ENCODE data around the gene B4GAT1. TPM values are rescaled to one million over a fixed set of nuclear protein-coding genes. Genes with fewer than 3 reads are reported as not detected.

B4GAT1 gene
- total and polyA plus RNA-seq, 2 donors (not counting 1 experiment from before 2014, with no cell fraction given) = 1.4 to 5.2 TPM

DNA sequence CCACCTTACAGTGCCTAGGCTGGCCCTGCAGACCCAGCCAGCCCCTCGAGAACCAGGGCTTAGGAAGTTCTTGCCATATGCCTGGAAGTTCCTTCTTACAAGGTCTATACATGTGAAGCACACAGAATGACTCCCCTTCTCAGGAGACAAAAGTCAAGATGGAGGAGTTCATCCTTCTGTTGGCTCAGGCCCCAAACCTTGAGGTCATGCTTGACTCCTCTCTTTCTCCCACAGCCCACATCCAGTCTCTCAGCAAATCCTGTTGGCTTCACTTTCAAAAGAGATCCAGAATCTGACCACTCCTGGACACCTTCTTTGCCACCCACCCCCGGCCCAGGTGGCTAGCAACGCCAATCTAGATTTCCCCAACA is 28.8 kb downstream of the B4GAT1 start:
- Histone ChIP-seq H2AFZ (ENCODE audit: insufficient read depth, low read depth, low read length, poor library complexity, severe bottlenecking) (peak overlapping the region; percentile 50), H3K9ac (ENCODE audit: low read length) (peak overlapping the region; percentile 47), H3K27ac (ENCODE audit: low read length in 2 of 2) (peak overlapping the region; percentile 76 to 95), H3K27me3 (replicated peaks in 1 of 4; ENCODE audit: control extremely low read depth in 1 of 4, control insufficient read depth in 3 of 4, insufficient read depth in 4 of 4, low read length in 3 of 4) (no peaks in the 10 kb centered on the region), H3K9me3 (ENCODE audit: control extremely low read depth in 1 of 3, control insufficient read depth in 2 of 3, insufficient read depth in 1 of 3, low read length in 2 of 3) (no peaks in the 10 kb centered on the region), H3K4me2 (replicated peaks; ENCODE audit: low read depth, low read length, poor library complexity, severe bottlenecking) (peak overlapping the region; percentile 77), H4K20me1 (ENCODE audit: control insufficient read depth, insufficient read depth, low read length, poor library complexity, severe bottlenecking) (no peaks in the 10 kb centered on the region), H3K4me1 (ENCODE audit: control insufficient read depth in 2 of 2, insufficient read depth in 2 of 2, low read length in 2 of 2) (peaks cover 28 to 30% of the 10 kb centered on the region in 2 donors), H3K4me3 (ENCODE audit: control extremely low read depth in 1 of 5, extremely low read depth in 1 of 5, insufficient read depth in 1 of 5, low read depth in 2 of 5, low read length in 4 of 5) (peak overlapping the region in 2 of 5 experiments; percentile 20 to 37), H3K79me2 (ENCODE audit: control insufficient read depth, insufficient read depth, low read length) (no peaks in the 10 kb centered on the region), H3K36me3 (replicated peaks in 1 of 2; ENCODE audit: control extremely low read depth in 1 of 2, control insufficient read depth in 1 of 2, extremely low read depth in 1 of 2, insufficient read depth in 2 of 2, low read length in 1 of 2) (no peaks in the 10 kb centered on the region)
- no peak for TF ChIP-seq EZH2 (IDR thresholded peaks at IDR 0.05; ENCODE audit: borderline replicate concordance, insufficient read depth, low read depth, low read length, poor library complexity, severe bottlenecking)
- TF ChIP-seq, protein P1, sequence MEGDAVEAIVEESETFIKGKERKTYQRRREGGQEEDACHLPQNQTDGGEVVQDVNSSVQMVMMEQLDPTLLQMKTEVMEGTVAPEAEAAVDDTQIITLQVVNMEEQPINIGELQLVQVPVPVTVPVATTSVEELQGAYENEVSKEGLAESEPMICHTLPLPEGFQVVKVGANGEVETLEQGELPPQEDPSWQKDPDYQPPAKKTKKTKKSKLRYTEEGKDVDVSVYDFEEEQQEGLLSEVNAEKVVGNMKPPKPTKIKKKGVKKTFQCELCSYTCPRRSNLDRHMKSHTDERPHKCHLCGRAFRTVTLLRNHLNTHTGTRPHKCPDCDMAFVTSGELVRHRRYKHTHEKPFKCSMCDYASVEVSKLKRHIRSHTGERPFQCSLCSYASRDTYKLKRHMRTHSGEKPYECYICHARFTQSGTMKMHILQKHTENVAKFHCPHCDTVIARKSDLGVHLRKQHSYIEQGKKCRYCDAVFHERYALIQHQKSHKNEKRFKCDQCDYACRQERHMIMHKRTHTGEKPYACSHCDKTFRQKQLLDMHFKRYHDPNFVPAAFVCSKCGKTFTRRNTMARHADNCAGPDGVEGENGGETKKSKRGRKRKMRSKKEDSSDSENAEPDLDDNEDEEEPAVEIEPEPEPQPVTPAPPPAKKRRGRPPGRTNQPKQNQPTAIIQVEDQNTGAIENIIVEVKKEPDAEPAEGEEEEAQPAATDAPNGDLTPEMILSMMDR (IDR thresholded peaks at IDR 0.05) = no peak
- DNase-seq (no peak), ATAC-seq (ENCODE audit: low read depth) (no peak)
- peak overlapping the region; percentile 91 for H3K4me3 Mint-ChIP-seq
- peak overlapping the region; percentile 98 for H3K27ac Mint-ChIP-seq
- CTCF ChIA-PET = interaction anchor here (1.2 to 2.0 kb wide), 4 partner anchors 9 to 25 kb away, joined by 4 to 6 read pairs (median 6); no protein-coding TSS in a partner anchor
- H3K9me3 Mint-ChIP-seq (ENCODE audit: insufficient read depth) = no peaks in the 10 kb centered on the region
- 0% methylated on average over 1 of the region's 3 CpGs for WGBS (ENCODE audit: insufficient coverage)
- peaks cover 39% of the 10 kb centered on the region for H3K4me1 Mint-ChIP-seq
- intact Hi-C loops (cut with micrococcal nuclease) = loop anchor here (1.0 kb wide), 1 partner anchor 10 kb away; no protein-coding TSS in a partner anchor
- POLR2A ChIA-PET = interaction anchor here (1.4 kb wide), 1 partner anchor 51 kb away, joined by 3 read pairs; the partner anchor contains the start of gene RAB1B
- no peaks in the 10 kb centered on the region for H3K27me3 Mint-ChIP-seq
